GM21360 (cell line): ENCODE data around the gene C1orf198.

ENCODE experiments used
- ATAC-seq: cut with Tn5 transposase; IDR thresholded peaks from one replicate; pipeline ENCODE4 v1.9.1; 2021; ENCODE audit warnings: mild to moderate bottlenecking, moderate library complexity; ENCODE audit not compliant: unreplicated experiment

Gene C1orf198

DNA sequence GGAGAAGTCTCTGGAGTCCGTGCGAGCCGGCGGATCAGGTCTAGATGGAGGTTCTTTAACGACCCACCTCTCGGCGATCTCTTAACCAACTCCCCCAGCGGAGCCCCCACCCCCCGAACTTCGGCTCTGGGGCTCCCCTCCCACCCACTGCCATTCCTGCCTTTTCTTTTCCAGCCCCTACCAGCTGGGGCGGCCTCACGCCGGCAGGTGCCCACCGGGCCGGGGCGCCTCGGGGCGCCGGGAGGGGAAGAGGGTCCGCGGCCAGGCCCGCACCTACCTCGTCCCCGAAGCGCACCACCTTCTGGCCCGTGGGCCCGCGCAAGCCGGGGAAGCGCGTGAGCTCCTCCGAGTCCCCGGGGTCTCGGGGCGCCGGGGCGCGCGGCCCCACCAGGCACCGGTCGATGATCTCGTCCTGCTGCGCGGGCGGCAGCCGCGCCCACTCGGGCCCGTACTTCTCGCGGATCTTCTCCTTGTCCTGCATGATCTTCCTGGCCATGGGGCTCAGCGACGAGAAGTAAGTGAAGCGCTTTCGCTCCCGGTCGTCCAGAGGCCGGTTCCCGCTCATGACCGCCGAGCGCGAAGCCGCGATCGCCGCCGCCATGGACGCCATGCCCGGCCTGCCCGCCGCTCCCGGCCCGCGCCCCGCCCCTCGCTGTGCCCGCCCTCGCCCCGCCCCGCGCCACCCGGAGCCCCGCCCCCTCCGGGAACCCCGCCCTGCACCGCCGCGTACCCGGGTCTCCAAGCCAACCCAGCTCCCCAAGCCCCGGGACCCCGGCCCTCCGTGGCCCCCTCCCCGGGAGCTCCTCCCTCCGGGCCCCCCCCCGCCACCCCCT is at the start of gene C1orf198:
Gene C1orf198, minus strand, starts transcription at position 619 of the 833 bp plus-strand sequence. Its CDS starts 9 bp downstream, at position 610.
- peak; percentile 81 for ATAC-seq

DNA sequence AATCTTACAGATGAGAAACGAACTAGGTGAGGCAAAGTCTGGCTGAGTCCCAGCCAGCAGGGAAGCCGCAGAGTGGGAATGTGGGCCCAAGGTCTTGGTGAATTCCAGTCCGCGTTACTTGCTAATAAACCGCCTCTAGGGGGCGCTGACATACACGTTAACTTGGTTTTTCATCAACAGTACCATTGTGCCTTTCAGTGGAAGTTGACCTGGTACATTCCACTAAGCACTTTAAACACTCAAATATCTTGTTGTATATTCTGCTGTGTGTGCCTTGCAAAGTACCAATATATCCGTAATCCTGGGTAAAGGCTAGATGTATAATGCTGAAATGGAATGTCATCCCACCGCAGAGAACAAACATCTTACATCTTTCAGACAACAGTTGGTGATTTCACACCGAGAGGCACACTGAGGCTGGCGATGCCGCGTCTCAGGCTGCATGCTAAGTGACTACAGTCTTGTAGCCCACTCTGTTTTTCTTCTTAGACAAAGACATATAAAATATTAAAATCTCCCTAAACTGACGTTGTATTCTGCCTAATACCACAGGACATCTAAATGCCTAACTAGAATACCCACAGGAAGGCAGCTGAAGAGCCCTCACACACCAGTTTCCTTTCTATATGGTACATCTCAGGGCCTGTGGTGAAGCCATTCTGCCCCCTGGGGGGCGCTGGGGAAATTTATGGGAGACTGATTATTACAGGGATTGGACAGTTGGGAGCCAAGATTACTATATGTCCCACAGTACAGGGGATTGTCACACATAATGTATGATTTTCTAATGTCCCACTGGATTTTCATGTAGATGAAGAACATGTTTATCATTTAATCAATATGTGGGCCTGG is 49.2 kb upstream of the C1orf198 start:
- ATAC-seq, result no peak

GRCh38 chr1:230916587-230917283 is 48.4 kb upstream of the C1orf198 start:
- ATAC-seq, result no peak

DNA sequence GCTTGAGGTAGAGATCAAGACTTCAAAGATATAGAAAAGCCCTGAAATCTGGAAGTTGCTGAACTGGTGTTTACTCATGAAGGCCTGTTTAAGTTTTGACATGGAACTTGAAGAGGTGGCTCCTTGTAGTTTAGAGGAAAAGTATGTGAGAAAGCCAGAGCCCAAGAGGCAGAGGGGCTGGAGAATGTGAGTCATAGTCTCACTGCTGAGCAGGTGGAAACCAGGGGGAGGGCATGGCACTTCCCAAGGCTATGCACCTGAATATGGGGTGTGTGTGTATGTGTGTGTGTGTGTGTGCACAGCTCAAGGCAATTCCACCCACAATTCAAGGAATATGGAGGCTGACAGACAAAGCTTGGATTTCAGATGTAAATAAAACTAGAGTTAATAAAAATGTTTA is 46.8 kb upstream of the C1orf198 start:
- ATAC-seq, result no peak

GRCh38 chr1:230913496-230913895 is 45.2 kb upstream of the C1orf198 start:
- ATAC-seq, result no peak

DNA sequence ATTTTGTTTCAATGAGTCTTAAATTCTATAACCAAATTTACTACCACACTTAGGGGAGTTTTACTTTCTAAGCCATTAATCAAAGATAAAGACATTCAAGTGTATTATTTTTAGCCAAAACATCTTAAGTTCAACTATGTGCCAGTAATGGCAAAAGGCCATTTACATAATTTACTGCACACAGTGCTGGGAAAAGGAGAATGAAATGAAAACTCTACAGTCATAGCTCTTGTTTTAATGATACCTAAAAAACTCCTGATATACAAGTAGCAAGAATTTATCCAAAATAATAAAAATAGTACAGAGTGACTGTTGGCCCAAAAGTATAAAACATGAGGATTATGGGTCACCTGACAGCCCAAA is 42.4 kb upstream of the C1orf198 start:
- no peak for ATAC-seq

DNA sequence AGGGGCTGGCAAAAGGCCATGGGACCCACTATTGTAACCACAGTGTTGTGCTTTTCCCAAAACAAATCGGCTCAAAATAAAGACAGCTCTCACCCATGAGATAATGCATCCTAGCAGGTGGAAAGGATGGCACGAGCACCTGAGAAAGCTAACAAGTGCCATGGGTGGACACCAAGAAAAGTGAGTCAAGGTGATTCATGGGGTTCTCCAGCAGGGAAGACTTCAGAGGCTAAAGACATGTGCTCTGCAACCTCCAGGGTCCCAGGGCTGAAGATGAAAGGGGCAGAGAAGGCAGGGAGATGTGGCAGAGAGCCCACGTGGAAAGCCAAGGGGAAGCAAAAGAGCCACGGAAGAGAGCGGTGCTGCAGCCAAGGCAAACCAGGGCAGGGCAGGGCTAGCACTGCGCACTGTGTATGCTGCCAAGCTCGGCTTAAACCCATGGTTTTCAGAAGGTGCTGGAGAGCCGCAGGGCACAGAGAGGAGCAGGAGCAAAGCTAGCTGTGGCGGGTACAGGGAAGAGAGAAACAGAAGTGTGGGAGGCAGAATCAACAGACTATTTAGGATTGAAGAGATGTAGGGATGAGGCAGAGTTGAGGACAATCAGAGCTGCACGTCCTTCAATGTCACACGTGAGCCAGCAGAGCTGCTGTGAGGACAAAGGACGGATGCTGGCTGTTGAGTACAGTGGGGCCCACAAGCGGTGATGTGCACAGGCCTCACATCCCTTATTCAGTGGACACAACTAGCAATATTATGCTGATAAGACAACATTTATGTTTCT is 41.8 kb upstream of the C1orf198 start:
- no peak for ATAC-seq

- ATAC-seq, result no peak
Measured at GRCh38 chr1:230907472-230908205, 39.3 kb upstream of the C1orf198 start.

DNA sequence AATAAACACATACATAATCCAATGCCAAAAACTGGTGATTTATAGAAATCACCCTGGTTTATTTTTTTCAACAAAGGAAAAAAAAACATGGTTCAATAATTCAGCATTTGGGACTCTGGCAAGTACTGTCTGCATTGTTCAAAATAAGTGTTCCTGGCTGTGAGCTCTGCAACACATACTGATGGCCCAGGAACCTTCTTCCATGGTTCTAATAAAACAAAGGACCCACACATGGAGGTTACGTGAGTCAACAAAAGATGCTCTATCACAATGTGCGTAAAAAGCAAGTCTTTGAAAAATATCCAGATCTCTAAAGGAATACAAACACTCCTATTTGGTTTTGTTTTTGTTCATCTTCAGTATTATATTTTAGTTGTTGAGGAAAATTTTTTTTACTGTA is 37.9 kb upstream of the C1orf198 start:
- no peak for ATAC-seq

DNA sequence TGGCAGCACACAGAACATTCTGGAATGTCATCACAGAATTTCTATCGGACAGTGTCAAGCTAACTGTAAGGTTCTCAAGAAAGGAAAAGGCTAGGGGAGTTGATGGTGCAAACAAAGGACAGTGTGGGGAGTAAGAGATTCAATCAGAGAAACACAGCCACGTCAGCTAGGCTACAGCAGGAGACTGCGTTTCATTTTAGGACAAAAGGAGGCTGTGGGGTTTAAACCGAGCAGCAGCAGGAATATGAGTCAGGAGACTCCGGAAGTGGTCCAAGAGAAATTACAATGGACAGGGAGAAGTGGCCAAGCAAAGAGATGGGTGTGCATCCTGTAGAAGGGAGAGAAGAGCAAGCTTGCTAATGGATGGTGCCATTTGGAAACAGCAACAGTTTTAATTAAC is 37.4 kb upstream of the C1orf198 start:
- ATAC-seq, result no peak

- ATAC-seq, result no peak
Measured at GRCh38 chr1:230902349-230902923, 34.1 kb upstream of the C1orf198 start.

GRCh38 chr1:230901671-230902070 is 33.4 kb upstream of the C1orf198 start:
- no peak for ATAC-seq

DNA sequence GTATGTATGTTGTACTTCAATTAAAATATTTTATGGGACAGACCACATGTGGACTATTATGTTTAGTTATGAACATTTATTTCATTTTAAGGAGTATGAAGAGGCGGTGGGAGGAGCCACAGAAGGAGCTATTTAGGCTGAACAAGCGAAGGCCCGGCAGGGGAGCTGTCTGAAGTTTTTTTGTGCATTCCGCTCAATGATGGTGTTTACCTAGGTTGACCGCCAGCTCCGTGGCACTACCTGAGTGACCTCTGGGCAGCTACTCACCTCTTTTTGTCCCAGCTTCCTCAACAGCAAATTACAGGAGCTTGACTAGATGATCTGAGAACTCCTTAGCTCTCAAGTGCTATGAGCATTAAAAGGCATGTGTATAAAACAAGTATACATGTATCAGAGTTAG is 32.7 kb upstream of the C1orf198 start:
- ATAC-seq, result no peak

- no peak for ATAC-seq
Measured at GRCh38 chr1:230899841-230900251, 31.5 kb upstream of the C1orf198 start.

- ATAC-seq, result no peak
Measured at GRCh38 chr1:230898748-230899147, 30.4 kb upstream of the C1orf198 start.

- ATAC-seq, result no peak
Measured at GRCh38 chr1:230898144-230898543, 29.8 kb upstream of the C1orf198 start.

DNA sequence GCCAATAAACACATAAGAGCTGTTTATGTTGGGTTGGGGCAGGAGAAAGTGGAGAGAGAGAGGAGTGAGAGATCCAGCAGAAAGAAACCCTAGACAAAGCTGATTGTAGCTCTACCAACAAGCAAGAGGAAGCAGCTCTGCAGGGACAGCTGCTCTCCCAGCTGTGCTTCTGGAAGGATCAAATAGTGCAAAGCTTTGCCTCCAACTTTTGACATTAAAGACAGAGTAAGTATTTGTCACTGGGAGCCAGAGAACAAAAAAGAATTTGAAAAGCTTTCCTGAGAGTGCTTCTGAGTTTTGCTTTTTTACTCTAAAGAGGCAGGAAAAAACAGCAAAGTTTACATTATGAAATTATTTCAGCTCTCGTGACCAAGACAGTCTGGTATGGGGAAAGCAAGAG is 28.5 kb upstream of the C1orf198 start:
- no peak for ATAC-seq

- ATAC-seq, result no peak
Measured at GRCh38 chr1:230895452-230895851, 27.1 kb upstream of the C1orf198 start.

GRCh38 chr1:230894664-230895063 is 26.3 kb upstream of the C1orf198 start:
- ATAC-seq, result no peak

- no peak for ATAC-seq
Measured at GRCh38 chr1:230894032-230894431, 25.7 kb upstream of the C1orf198 start.
